IMR-90 (cell line): ENCODE results near the gene TBATA. TPM values are rescaled to one million over a fixed set of nuclear protein-coding genes. Genes with fewer than 3 reads are reported as not detected.

Source experiments
- ATAC-seq: fragments of 200-7000 bp; cut with Tn5 transposase; 2 replicates; pipeline ENCODE4 v1.9.1; 2020; ENCODE audit warnings: low read depth, mild to moderate bottlenecking, moderate library complexity
- BruUV-seq: library from RNA; stranded (reverse); fragments of 400-500 nt; replicated peaks from 2 replicates; lab custom pipeline; 2021; lab: Mats Ljungman, UMichigan
- CTCF ChIA-PET: fragments of 300-600 bp; formaldehyde crosslinking; extraction: SDS; loops from one replicate; lab custom pipeline; 2021; ENCODE audit warnings: antibody characterized with exemption; lab: Yijun Ruan, JAX
- POLR2A ChIA-PET: fragments of 300-600 bp; sonication (Branson Sonifier 250); formaldehyde crosslinking; loops from one replicate; lab custom pipeline; 2022; ENCODE audit warnings: antibody characterized with exemption; ENCODE audit not compliant: unreplicated experiment; lab: Charles Lee
- DNase-seq: peaks from one replicate; pipeline ENCODE4 v3.0.0; 2013
- H2AFZ ChIP-seq: replicated peaks from 2 replicates; pipeline ENCODE3; 2013; ENCODE audit warnings: low read length, mild to moderate bottlenecking; ENCODE audit not compliant: poor library complexity
- H2AK5ac ChIP-seq: 2 replicates; pipeline ENCODE4 v1.6.1; 2013; ENCODE audit warnings: low read depth, low read length, inconsistent platforms
- H2AK9ac ChIP-seq: replicated peaks from 2 replicates; pipeline ENCODE3; 2013; ENCODE audit warnings: mild to moderate bottlenecking, low read depth, low read length, moderate library complexity; ENCODE audit not compliant: poor library complexity
- H2BK120ac ChIP-seq: 2 replicates; pipeline ENCODE4 v1.6.1; 2013; ENCODE audit warnings: low read depth, low read length, inconsistent platforms
- H2BK15ac ChIP-seq: 3 replicates; pipeline ENCODE4 v1.6.1; 2013; ENCODE audit warnings: low read depth, low read length, inconsistent platforms
- H2BK20ac ChIP-seq: 2 replicates; pipeline ENCODE4 v1.6.1; 2013; ENCODE audit warnings: low read depth, mild to moderate bottlenecking, inconsistent platforms, low read length, moderate library complexity
- H2BK5ac ChIP-seq: 2 replicates; pipeline ENCODE4 v1.6.1; 2013; ENCODE audit warnings: mild to moderate bottlenecking, low read depth, low read length, inconsistent platforms; ENCODE audit not compliant: poor library complexity, severe bottlenecking
- H3K14ac ChIP-seq: replicated peaks from 2 replicates; pipeline ENCODE4 v1.6.1; 2013; ENCODE audit warnings: low read depth, low read length, inconsistent platforms
- H3K18ac ChIP-seq: 2 replicates; pipeline ENCODE4 v1.6.1; 2013; ENCODE audit warnings: low read depth, low read length, control low read depth
- H3K23ac ChIP-seq: 2 replicates; pipeline ENCODE4 v1.6.1; 2013; ENCODE audit warnings: low read depth, low read length, inconsistent platforms
- H3K27ac ChIP-seq: 2 replicates; pipeline ENCODE4 v1.5.1; 2013; ENCODE audit warnings: mild to moderate bottlenecking, control low read depth, low read length; ENCODE audit not compliant: insufficient read depth
- H3K27me3 ChIP-seq: 2 replicates; pipeline ENCODE4 v1.6.1; 2013; ENCODE audit warnings: low read length; ENCODE audit not compliant: control insufficient read depth, insufficient read depth
- H3K36me3 ChIP-seq: 2 replicates; pipeline ENCODE4 v1.6.1; 2013; ENCODE audit warnings: low read length, mixed read lengths; ENCODE audit not compliant: control insufficient read depth, insufficient read depth
- H3K4ac ChIP-seq: 2 replicates; pipeline ENCODE4 v1.6.1; 2013; ENCODE audit warnings: low read depth, low read length, inconsistent platforms
- H3K4me1 ChIP-seq: 2 replicates; pipeline ENCODE4 v1.6.1; 2013; ENCODE audit warnings: low read length, mixed read lengths; ENCODE audit not compliant: control insufficient read depth, insufficient read depth
- H3K4me2 ChIP-seq: 2 replicates; pipeline ENCODE4 v1.6.1; 2013; ENCODE audit warnings: low read depth, mild to moderate bottlenecking, control low read depth, low read length, moderate library complexity
- H3K4me3 ChIP-seq: 2 replicates; pipeline ENCODE4 v1.5.1; 2013; ENCODE audit warnings: low read depth, mild to moderate bottlenecking, control low read depth, low read length, moderate library complexity; ENCODE audit not compliant: insufficient read depth
- H3K56ac ChIP-seq: 2 replicates; pipeline ENCODE4 v1.6.1; 2013; ENCODE audit warnings: low read length, inconsistent platforms; ENCODE audit not compliant: insufficient read depth; ENCODE audit errors: extremely low read depth
- H3K79me1 ChIP-seq, 2 experiments: 2 replicates each; pipeline ENCODE4 v1.6.1; 2013; ENCODE audit warnings: low read length in 2 of 2, inconsistent platforms in 1 of 2, low read depth in 1 of 2
- H3K9ac ChIP-seq: 2 replicates; pipeline ENCODE4 v1.6.1; 2013; ENCODE audit warnings: low read depth, low read length, control low read depth
- H3K9me1 ChIP-seq: 2 replicates; pipeline ENCODE4 v1.6.1; 2013; ENCODE audit warnings: low read length, inconsistent platforms; ENCODE audit not compliant: insufficient read depth
- H3K9me3 ChIP-seq: 2 replicates; pipeline ENCODE4 v1.6.1; 2013; ENCODE audit warnings: low read length; ENCODE audit not compliant: control insufficient read depth, insufficient read depth
- H4K20me1 ChIP-seq: 2 replicates; pipeline ENCODE4 v1.6.1; 2013; ENCODE audit warnings: low read length, inconsistent platforms; ENCODE audit not compliant: insufficient read depth
- H4K5ac ChIP-seq: 2 replicates; pipeline ENCODE4 v1.6.1; 2013; ENCODE audit warnings: mild to moderate bottlenecking, low read depth, low read length, control low read depth
- H4K8ac ChIP-seq, 2 experiments: 2 replicates each; pipeline ENCODE4 v1.6.1; 2013; ENCODE audit warnings: low read depth in 2 of 2, low read length in 2 of 2, control low read depth in 1 of 2, inconsistent platforms in 1 of 2
- H4K91ac ChIP-seq: 2 replicates; pipeline ENCODE4 v1.6.1; 2013; ENCODE audit warnings: low read depth, low read length, inconsistent platforms; ENCODE audit not compliant: insufficient read depth
- CEBPB ChIP-seq: IDR thresholded peaks from 2 replicates; pipeline ENCODE4 v1.6.1; 2012; ENCODE audit warnings: low read depth, low read length, improper control_type of control experiment
- RCOR1 ChIP-seq: IDR thresholded peaks from 2 replicates; pipeline ENCODE4 v1.6.1; 2012; ENCODE audit warnings: mild to moderate bottlenecking, low read length, improper control_type of control experiment; ENCODE audit not compliant: insufficient replicate concordance
- SMC3 ChIP-seq: fragments of 150-350 bp; IDR thresholded peaks from 2 replicates; pipeline ENCODE4 v1.6.1; 2016; ENCODE audit warnings: low read depth, mild to moderate bottlenecking, antibody characterized with exemption, low read length, moderate library complexity
- WGBS, 2 experiments: methylation state at CpG; one replicate each; pipeline versions ENCODE4 v1.1.5 to v1.1.7; 2013; ENCODE audit warnings: missing lambda C conversion rate in 2 of 2; ENCODE audit not compliant: insufficient read length in 1 of 2; ENCODE audit errors: extremely low coverage in 2 of 2; 5-methylcytosine and 5-hydroxymethylcytosine counted together
- dilution Hi-C: fragments of 300-500 bp; cut with HindIII; formaldehyde crosslinking; loops from one replicate; pipeline ENCODE4 v1.14.3; 2018; ENCODE audit warnings: low sequenced_read_pairs; ENCODE audit not compliant: unreplicated experiment
- in situ Hi-C: fragments of 300-500 bp; cut with MboI; formaldehyde crosslinking; loops from 3 replicates; pipeline ENCODE4 v1.14.3; 2019; ENCODE audit warnings: low sequenced_read_pairs, inconsistent platforms, mixed read lengths
- intact Hi-C: fragments of 100-400 bp; cut with micrococcal nuclease; formaldehyde crosslinking; loops from 2 replicates; pipeline ENCODE4 v1.10.0; 2022
- polyA plus RNA-seq, 3 experiments: library from polyadenylated mRNA; depleted of rRNA; stranded (reverse); fragments of >200 nt; gene quantifications; 2 replicates each; pipeline ENCODE4 v1.2.3, GENCODE V29; 2012; ENCODE audit warnings: low replicate concordance in 1 of 3
- total RNA-seq: library from RNA; depleted of rRNA; stranded (reverse); fragments of >200 nt; gene quantifications from 2 replicates; pipeline ENCODE4 v1.2.3, GENCODE V29; 2012

The TBATA gene
- total and polyA plus RNA-seq, 2 of the 4 experiments (the other 2 are of a cell fraction) = not detected

- DNase-seq (no peak), ATAC-seq (no peak)
- H2BK120ac ChIP-seq = no peak overlapping the region
- no TSS peak for BruUV-seq
- no peak overlapping the region for H2BK20ac ChIP-seq
- H3K23ac ChIP-seq = no peak overlapping the region
- no peak overlapping the region for H2AK5ac ChIP-seq
- no peak overlapping the region for H2BK15ac ChIP-seq
- H2AFZ ChIP-seq = no peak overlapping the region
- in situ Hi-C loops = loop anchor here (5.0 kb wide), 2 partner anchors 212 to 297 kb away; no protein-coding TSS in a partner anchor
- no peaks in the 10 kb centered on the region for H3K9me3 ChIP-seq
- H2BK5ac ChIP-seq = no peak overlapping the region
- no peak overlapping the region for H4K91ac ChIP-seq
- H4K8ac ChIP-seq = no peak overlapping the region
- CTCF ChIA-PET = no interaction called here
- no peak overlapping the region for H3K56ac ChIP-seq
- dilution Hi-C loops = no loop called here
- H3K4ac ChIP-seq = no peak overlapping the region
- no peak overlapping the region for H3K4me2 ChIP-seq
- H3K4me1 ChIP-seq = no peaks in the 10 kb centered on the region
- peaks cover 33% of the 10 kb centered on the region for H3K27me3 ChIP-seq
- intact Hi-C loops = loop anchor here (1.0 to 2.0 kb wide), 5 partner anchors 121 to 298 kb away; no protein-coding TSS in a partner anchor
- H3K14ac ChIP-seq = no peak overlapping the region
- H3K4me3 ChIP-seq = no peak overlapping the region
- H3K36me3 ChIP-seq = no peaks in the 10 kb centered on the region
- POLR2A ChIA-PET = no interaction called here
- H2AK9ac ChIP-seq = no peak overlapping the region
- no peak overlapping the region for H3K9ac ChIP-seq
- H3K9me1 ChIP-seq = no peaks in the 10 kb centered on the region
- no peak overlapping the region for H3K18ac ChIP-seq
- no peaks in the 10 kb centered on the region for H4K20me1 ChIP-seq
- WGBS, 2 experiments = no CpG with 5 or more reads among the region's 7 CpGs
- no peak for TF ChIP-seq CEBPB
- TF ChIP-seq SMC3 = no peak
- TF ChIP-seq RCOR1 = no peak
- no peak overlapping the region for H3K27ac ChIP-seq
- no peak overlapping the region for H4K5ac ChIP-seq
- H3K79me1 ChIP-seq = no peaks in the 10 kb centered on the region
Measured at GRCh38 chr10:70759781-70760180, 25.4 kb downstream of the TBATA start.
